WERI-Rb-1 (cell line): ENCODE measurements around the gene KCNE4.

Experiments used
- DNase-seq: peaks from one replicate; pipeline ENCODE4 v3.0.0-alpha.2; 2020
- H3K27ac ChIP-seq: fragments of 250-450 bp; sonication (Bioruptor Pico); 2 replicates; pipeline ENCODE4 v1.5.1; 2020; ENCODE audit warnings: mild to moderate bottlenecking, moderate library complexity
- H3K27me3 ChIP-seq: fragments of 250-450 bp; sonication (Bioruptor Pico); 2 replicates; pipeline ENCODE4 v1.5.1; 2021; ENCODE audit warnings: mild to moderate bottlenecking, low read depth, moderate library complexity; ENCODE audit not compliant: insufficient read depth, severe bottlenecking
- H3K36me3 ChIP-seq: fragments of 250-450 bp; sonication (Bioruptor Pico); 2 replicates; pipeline ENCODE4 v1.5.1; 2020; ENCODE audit warnings: mild to moderate bottlenecking, moderate library complexity
- H3K4me3 ChIP-seq: 2 replicates; pipeline ENCODE4 v1.5.1; 2011; ENCODE audit warnings: low read depth, mild to moderate bottlenecking, control low read depth, low read length
- H3K9me3 ChIP-seq: fragments of 250-450 bp; sonication (Bioruptor Pico); 2 replicates; pipeline ENCODE4 v1.5.1; 2021; ENCODE audit warnings: mild to moderate bottlenecking, moderate library complexity; ENCODE audit not compliant: severe bottlenecking
- CTCF ChIP-seq: IDR thresholded peaks from 2 replicates; pipeline ENCODE4 v1.5.1; 2011; ENCODE audit warnings: low read depth, mild to moderate bottlenecking, control low read depth, inconsistent platforms, low read length

KCNE4 gene

GRCh38 chr2:223092667-223093066, 40.7 kb downstream of the KCNE4 start:
- H3K4me3 ChIP-seq = no peak overlapping the region
- no peaks in the 10 kb centered on the region for H3K27me3 ChIP-seq
- no peak overlapping the region for H3K27ac ChIP-seq
- no peaks in the 10 kb centered on the region for H3K36me3 ChIP-seq
- DNase-seq = no peak
- no peak for TF ChIP-seq CTCF
- no peaks in the 10 kb centered on the region for H3K9me3 ChIP-seq

GRCh38 chr2:223093436-223094241, 41.6 kb downstream of the KCNE4 start:
- H3K9me3 ChIP-seq = no peaks in the 10 kb centered on the region
- H3K27ac ChIP-seq = no peak overlapping the region
- no peak for DNase-seq
- TF ChIP-seq CTCF = no peak
- H3K36me3 ChIP-seq = no peaks in the 10 kb centered on the region
- no peaks in the 10 kb centered on the region for H3K27me3 ChIP-seq
- no peak overlapping the region for H3K4me3 ChIP-seq

- DNase-seq = no peak
- Histone ChIP-seq H3K27me3 (no peaks in the 10 kb centered on the region), H3K27ac (no peak overlapping the region), H3K36me3 (no peaks in the 10 kb centered on the region), H3K4me3 (no peak overlapping the region), H3K9me3 (no peaks in the 10 kb centered on the region)
- TF ChIP-seq CTCF = no peak
Observed at GRCh38 chr2:223095207-223095606, 43.2 kb downstream of the KCNE4 start.

GRCh38 chr2:223096235-223096970, 44.4 kb downstream of the KCNE4 start:
- no peak for DNase-seq
- H3K36me3 ChIP-seq = no peaks in the 10 kb centered on the region
- no peaks in the 10 kb centered on the region for H3K9me3 ChIP-seq
- TF ChIP-seq CTCF = no peak
- no peak overlapping the region for H3K4me3 ChIP-seq
- H3K27ac ChIP-seq = no peak overlapping the region
- H3K27me3 ChIP-seq = no peaks in the 10 kb centered on the region

- Histone ChIP-seq H3K4me3 (no peak overlapping the region), H3K27me3 (no peaks in the 10 kb centered on the region), H3K27ac (no peak overlapping the region), H3K36me3 (no peaks in the 10 kb centered on the region), H3K9me3 (no peaks in the 10 kb centered on the region)
- no peak for TF ChIP-seq CTCF
- no peak for DNase-seq
Observed at GRCh38 chr2:223097888-223098383, 45.9 kb downstream of the KCNE4 start.
